Hematopoietic multipotent progenitor cell treated with erythropoietin and hydrocortisone succinate and interleukin-3 and kit ligand, for 17 days (in vitro differentiated cells): ENCODE data around the gene SRPK2.
"Not testable (repeated sequence)": the region's sequence is repeated elsewhere in the genome, so short reads cannot be mapped to it uniquely, and the experiment has no call there.

Experiments used
- DNase-seq: peaks from one replicate; pipeline ENCODE4 v3.0.0-alpha.2; 2015; ENCODE audit warnings: low spot score

Gene SRPK2

GRCh38 chr7:105339404-105340323 is 49.1 kb downstream of the SRPK2 start:
- DNase-seq, result no peak

DNA sequence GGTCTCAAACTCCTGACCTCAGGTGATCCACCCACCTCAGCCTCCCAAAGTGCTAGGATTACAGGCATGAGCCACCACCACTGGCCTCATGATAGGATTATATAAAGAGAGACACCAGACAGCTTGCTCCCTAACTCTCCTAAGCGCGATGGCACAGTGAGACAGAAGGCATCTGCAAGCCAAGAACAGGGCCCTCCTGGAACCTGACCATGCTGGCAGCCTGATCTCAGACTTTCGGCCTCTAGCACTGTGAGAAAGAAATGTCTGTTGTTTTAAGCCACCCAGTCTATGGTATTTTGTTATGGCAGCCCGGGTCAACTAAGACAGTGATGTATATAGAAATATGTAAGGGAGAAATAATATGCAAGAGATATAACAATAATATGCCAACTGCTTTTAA is 51.2 kb downstream of the SRPK2 start:
- DNase-seq, result no peak

DNA sequence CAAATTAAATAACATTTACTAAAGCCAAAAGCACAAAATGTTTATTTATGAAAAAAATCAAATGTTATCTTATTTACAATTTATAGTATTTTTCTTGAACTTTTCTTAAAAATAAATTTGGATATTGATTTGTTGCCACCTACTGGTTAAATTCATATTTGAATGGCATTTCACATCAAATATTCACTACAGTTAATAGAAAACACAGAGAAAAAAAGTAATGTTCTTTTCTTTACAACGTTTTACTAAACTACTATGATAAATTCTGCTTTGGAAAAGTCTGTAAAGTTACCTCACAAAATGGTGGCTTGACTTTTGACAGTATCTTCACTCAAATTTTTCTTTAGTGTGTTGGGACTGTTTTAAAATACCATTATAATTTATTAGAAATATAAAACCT is 52.7 kb downstream of the SRPK2 start:
- no peak for DNase-seq

DNA sequence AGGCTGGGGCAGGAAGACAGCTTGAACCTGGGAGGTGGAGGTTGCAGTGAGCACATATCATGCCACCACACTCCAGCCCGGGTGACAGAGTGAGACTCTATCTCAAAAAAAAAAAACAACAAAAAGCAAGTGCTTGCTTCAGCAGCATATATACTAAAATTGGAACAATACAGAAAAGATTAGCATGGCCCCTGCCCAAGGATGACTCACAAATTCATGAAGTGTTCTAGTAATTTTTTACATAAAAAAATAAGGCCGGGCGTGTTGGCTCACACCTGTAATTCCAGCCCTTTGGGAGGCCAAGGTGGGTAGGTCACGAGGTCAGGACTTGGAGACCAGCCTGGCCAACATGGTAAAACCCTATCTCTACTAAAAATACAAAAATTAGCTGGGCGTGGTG is 56.1 kb downstream of the SRPK2 start:
- DNase-seq, result not testable (repeated sequence)

- no peak for DNase-seq
These were observed 58.2 kb downstream of the SRPK2 start for GRCh38 chr7:105330526-105330925.

GRCh38 chr7:105327201-105327600 is 61.5 kb downstream of the SRPK2 start:
- DNase-seq, result no peak

DNA sequence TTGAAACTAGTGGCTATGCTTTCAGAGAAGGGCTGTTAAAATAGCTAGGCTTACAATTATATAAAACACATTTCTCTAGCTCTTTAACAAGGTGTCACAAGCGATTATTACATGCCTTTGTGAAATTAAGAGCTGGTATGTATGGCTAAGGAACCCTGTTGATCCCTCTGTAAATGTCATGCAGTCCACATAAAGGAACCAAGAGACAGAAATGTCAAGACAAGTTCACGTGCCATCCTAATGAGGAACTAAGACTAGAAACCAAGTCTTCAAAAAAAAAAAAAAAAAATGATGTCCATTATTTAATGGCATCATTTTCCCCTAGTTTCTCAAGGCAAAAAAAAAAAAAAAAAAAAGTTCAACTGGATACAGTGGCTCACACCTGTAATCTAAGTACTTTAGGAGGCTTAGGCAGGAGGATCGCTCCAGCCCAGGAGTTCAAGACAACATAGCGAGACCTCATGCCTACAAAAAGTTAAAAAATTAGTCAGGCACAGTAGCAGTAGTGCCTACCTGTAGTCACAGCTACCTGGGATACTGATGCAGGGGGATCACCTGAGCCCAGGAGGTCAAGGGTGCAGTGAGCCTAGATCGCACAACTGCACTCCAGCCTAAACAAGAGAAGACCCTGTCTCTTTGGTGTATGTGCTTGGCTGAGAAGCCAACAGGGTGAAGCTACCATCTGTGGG is 63.4 kb downstream of the SRPK2 start:
- no peak for DNase-seq

- not testable (repeated sequence) for DNase-seq
These were observed 64.1 kb downstream of the SRPK2 start for GRCh38 chr7:105324606-105325005.

DNA sequence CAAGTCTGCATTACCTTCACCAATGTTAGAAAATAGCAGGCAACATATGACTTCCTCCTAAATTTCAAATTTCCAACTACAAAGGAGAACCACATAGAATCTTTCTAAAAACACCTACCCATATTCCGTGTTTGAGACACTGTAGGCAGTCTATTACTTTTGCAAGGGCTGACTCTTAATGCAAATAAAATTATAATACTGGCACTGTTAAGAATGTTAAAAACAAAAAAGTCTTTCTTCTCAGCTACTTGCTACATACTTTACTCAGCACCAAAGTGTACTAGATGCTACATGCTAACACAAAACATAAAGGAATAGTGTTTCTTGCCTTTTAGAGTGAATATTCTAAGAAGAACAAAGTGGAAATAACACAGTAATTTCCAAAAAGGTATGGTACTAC is 65.4 kb downstream of the SRPK2 start:
- no peak for DNase-seq

DNA sequence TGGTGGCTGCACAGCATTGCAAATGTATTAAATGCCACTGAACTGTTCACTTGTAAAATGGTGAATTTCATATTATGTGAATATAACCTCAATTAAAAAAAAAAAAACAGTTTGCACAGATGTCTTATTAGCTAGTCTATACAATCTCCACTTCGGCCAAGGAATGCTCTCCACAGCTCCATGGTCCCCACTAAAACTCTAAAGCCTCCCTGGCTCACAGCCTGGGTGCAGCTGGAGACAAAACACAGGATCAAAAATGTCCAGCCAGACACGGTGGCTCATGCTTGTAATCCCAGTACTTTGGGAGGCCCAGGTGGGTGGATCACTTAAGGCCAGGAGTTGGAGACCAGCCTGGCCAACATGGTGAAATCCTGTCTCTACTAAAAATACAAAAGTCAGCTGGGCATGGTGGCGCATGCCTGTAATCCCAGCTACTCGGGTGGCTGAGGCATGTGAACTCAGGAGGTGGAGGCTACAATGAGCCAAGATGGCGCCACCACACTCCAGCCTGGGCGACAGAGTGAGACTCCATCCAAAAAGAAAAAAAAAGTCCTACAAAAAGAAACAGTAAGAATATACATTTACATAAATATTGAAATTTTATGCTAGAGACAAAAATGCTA is 66.0 kb downstream of the SRPK2 start:
- no peak for DNase-seq

- no peak for DNase-seq
These were observed 66.8 kb downstream of the SRPK2 start for GRCh38 chr7:105321754-105322455.

DNA sequence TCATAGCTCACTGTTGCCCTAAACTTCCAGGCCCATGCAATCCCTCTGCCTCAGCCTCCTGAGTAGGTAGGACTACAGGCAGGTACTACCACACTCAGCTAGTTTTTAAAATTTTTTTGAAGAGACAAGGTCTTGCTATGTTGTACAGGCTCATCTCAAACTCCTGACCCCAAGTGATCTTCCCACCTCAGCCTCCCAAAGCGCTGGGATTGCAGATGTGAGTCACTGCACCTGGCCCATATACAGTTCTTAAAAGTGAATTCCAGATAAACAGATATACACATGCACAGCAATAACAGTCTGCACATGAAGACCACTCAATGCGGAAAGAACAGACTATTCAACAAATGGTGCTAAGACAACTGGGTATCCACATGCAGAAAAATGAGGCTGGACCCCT is 67.8 kb downstream of the SRPK2 start:
- no peak for DNase-seq

- DNase-seq, result no peak
These were observed 69.1 kb downstream of the SRPK2 start for GRCh38 chr7:105319578-105319977.

DNA sequence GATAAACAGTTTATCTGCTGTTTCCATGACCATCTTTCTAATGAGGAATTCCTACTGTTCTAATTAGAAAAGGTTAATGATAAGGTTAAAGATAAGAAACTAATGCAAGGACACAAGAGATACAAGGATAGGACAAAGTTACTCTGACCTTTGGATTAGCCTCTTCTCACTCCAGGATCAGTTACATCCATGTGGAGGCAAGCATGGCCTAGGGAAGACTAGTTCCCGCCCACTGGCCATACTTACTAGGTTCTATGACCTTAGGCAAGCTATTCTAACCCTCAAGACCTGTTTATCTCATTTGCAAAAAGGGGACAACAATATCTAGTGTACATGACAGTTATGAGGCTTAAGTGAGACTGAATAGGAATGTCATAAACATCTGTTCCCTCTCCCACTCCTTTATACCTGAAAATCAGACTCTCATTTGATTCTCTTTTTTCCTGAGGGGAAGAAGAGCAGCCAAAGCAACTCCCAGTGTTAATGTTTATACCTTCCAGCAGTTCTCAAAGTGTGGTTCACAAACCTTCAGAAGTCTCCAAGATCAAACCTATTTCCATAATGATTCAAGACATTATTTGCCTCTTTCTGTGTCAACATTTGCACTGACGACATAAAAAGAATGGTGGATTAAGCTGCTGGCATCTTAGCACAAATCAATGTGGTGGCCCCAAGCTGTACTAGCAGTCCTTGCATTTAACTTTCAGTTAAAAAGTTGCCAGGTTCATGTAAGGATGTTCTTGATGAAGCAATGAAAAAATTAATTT is 72.0 kb downstream of the SRPK2 start:
- DNase-seq, result no peak

- no peak for DNase-seq
These were observed 73.4 kb downstream of the SRPK2 start for GRCh38 chr7:105315357-105315756.

- DNase-seq, result no peak
These were observed 79.2 kb downstream of the SRPK2 start for GRCh38 chr7:105309235-105310169.

DNA sequence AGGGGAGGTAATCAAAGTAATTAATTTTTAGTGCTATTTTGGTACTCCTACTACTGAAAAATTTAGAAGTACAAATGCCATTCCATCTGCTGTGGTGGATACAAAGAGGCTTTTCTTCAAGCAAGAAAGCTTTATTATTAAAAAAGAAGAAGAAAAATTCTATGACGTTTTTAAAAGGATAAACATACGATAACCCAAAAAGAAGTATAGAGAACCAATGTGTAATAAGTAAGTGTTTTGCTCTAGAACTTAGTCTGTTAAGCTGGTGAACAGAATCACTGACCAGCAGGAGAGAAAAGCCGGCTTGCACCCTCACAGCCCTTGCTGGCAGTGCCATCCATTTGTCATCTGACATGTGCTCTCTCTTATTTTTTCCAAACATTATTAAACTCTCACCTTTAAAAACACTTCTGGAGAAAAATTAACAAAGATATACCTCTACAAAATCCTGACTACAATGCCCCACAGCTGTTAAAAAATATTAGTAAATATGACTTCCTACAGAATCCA is 81.5 kb downstream of the SRPK2 start:
- no peak for DNase-seq

GRCh38 chr7:105306298-105306748 is 82.4 kb downstream of the SRPK2 start:
- no peak for DNase-seq

DNA sequence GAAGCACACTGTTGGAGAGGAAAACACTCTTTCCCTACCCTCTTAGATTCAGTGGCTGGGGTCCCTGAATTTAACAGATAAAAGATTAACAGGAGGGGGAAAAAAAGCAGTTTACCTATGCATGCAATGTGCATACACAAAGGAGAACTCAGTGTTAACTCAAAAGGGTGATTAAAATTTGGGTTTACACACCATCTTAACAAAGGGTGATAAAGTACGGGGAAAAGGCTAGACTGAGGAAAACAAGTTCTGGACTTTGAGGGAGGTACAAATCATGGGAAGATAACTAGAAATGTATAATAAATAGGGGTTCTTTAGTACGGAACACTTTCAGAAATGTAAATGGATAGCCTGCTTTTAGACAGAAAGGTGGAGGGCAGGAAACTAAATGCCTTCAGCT is 83.1 kb downstream of the SRPK2 start:
- DNase-seq, result no peak
